ENCODE measurements around the gene APOBEC4. TPM values are rescaled to one million over a fixed set of nuclear protein-coding genes. Genes with fewer than 3 reads are reported as not detected.
A peak's percentile ranks its signal among the peaks of the same experiment; 100 is the strongest.

APOBEC4 gene
- total RNA-seq, 2 donors from 2014 or later = not detected

DNA sequence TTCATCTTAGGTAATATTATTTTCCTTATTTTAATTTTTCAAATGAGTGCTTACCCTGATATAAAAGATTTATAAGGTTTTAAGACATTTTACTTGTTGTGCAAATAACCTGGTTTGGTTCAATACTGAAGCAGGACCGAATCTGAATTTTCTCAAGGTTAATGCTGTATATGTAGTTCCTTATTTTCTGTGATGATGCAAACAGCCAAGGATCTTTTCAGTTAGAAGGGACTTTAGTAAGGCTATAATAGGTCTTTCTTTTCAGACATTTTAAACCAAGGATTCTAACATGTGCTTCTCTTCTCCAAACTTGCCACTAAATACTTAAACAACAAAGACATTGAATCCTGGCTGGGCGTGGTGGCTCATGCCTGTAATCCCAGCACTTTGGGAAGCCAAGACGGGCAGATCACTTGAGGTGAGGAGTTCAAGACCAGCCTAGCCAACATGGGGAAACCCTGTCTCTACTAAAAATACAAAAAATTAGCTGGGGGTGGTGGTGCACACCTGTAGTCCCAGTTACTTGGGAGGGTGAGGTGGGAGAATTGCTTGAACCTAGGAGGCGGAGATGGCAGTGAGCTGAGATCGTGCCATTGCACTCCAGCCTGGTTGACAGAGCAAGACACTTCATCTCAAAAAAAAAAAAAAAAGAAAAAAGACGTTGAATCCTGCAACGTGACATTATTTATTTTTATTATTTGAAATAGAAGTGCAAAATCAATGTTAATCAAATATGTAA lies 14.3 kb downstream of the APOBEC4 start:
- no peaks in the 10 kb centered on the region for H3K9me3 ChIP-seq
- H3K4me3 ChIP-seq = no peak overlapping the region
- no peaks in the 10 kb centered on the region for H3K27me3 ChIP-seq (replicated peaks; ENCODE audit: insufficient read depth)
- ATAC-seq (ENCODE audit: insufficient number of reproducible peaks, low FRiP score, low read depth) = no peak
- H3K4me1 ChIP-seq (ENCODE audit: control insufficient read depth in 1 of 2, low read depth in 2 of 2) = peaks cover 3 to 11% of the 10 kb centered on the region in 2 donors
- H3K27ac ChIP-seq = no peak overlapping the region
- no peak for DNase-seq (ENCODE audit: low spot score)
- TF ChIP-seq CTCF (IDR thresholded peaks at IDR 0.05) = no peak
- no peaks in the 10 kb centered on the region for H3K36me3 ChIP-seq

DNA sequence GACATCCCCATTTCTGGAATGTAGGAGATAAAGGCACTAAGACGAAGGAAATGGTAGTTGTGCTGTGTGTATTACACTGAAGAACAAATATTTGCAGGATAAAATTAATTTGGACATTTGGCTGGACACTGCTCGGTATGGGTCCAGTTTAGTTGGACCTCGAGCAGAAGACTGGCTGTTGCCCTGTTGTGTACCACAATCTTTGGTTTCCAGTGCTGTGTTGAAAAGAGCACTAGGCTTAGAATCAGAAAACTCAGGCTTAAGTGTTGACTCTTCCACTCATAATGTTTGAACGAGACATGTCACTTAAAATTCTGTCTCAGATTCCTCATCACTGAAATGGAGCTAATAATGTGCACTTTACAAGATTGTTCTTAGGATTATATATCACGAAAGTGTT lies 16.3 kb downstream of the APOBEC4 start:
- ATAC-seq (ENCODE audit: insufficient number of reproducible peaks, low FRiP score, low read depth) (no peak), DNase-seq (ENCODE audit: low spot score) (no peak)
- Histone ChIP-seq H3K9me3 (no peaks in the 10 kb centered on the region), H3K27ac (peak overlapping the region in 1 of 2 donors; percentile 66), H3K27me3 (replicated peaks; ENCODE audit: insufficient read depth) (no peaks in the 10 kb centered on the region), H3K36me3 (no peaks in the 10 kb centered on the region), H3K4me1 (ENCODE audit: control insufficient read depth in 1 of 2, low read depth in 2 of 2) (peaks cover 15 to 24% of the 10 kb centered on the region in 2 donors), H3K4me3 (peak overlapping the region; percentile 93)
- TF ChIP-seq CTCF (IDR thresholded peaks at IDR 0.05) = no peak

- TF ChIP-seq CTCF (IDR thresholded peaks at IDR 0.05) = no peak
- no peaks in the 10 kb centered on the region for H3K9me3 ChIP-seq
- H3K27me3 ChIP-seq (replicated peaks; ENCODE audit: insufficient read depth) = no peaks in the 10 kb centered on the region
- H3K4me3 ChIP-seq = peak overlapping the region; percentile 93
- no peaks in the 10 kb centered on the region for H3K36me3 ChIP-seq
- peak overlapping the region; percentile 66 to 97 for H3K27ac ChIP-seq
- no peak for ATAC-seq (ENCODE audit: insufficient number of reproducible peaks, low FRiP score, low read depth)
- peaks cover 16 to 26% of the 10 kb centered on the region in 2 donors for H3K4me1 ChIP-seq (ENCODE audit: control insufficient read depth in 1 of 2, low read depth in 2 of 2)
- DNase-seq (ENCODE audit: low spot score) = no peak
Measured at GRCh38 chr1:183636334-183636682, 16.8 kb downstream of the APOBEC4 start.

- Histone ChIP-seq H3K27ac (peak within 1 kb of the TSS; percentile 96 to 97), H3K4me1 (ENCODE audit: control insufficient read depth in 1 of 2, low read depth in 2 of 2) (peaks cover 22 to 31% of the 10 kb centered on the region in 2 donors), H3K9me3 (no peaks in the 10 kb centered on the region), H3K36me3 (no peaks in the 10 kb centered on the region), H3K27me3 (replicated peaks; ENCODE audit: insufficient read depth) (no peaks in the 10 kb centered on the region), H3K4me3 (peak within 1 kb of the TSS; percentile 93)
- ATAC-seq (ENCODE audit: insufficient number of reproducible peaks, low FRiP score, low read depth) (peak; percentile 87), DNase-seq (ENCODE audit: low spot score) (peak; percentile 89)
- no peak for TF ChIP-seq CTCF (IDR thresholded peaks at IDR 0.05)
Measured at GRCh38 chr1:183635606-183636333, 17.3 kb downstream of the APOBEC4 start, which contains the start of gene ARPC5. TSS of gene ARPC5 (minus strand) at chr1:183635783. CDS start at chr1:183635659, 124 bp downstream.

- TF ChIP-seq CTCF (IDR thresholded peaks at IDR 0.05) = no peak
- peak overlapping the region; percentile 93 for H3K4me3 ChIP-seq
- H3K4me1 ChIP-seq (ENCODE audit: control insufficient read depth in 1 of 2, low read depth in 2 of 2) = peaks cover 28 to 38% of the 10 kb centered on the region in 2 donors
- peak; percentile 2 for ATAC-seq (ENCODE audit: insufficient number of reproducible peaks, low FRiP score, low read depth)
- peak overlapping the region; percentile 96 to 97 for H3K27ac ChIP-seq
- no peaks in the 10 kb centered on the region for H3K9me3 ChIP-seq
- no peaks in the 10 kb centered on the region for H3K27me3 ChIP-seq (replicated peaks; ENCODE audit: insufficient read depth)
- H3K36me3 ChIP-seq = no peaks in the 10 kb centered on the region
- no peak for DNase-seq (ENCODE audit: low spot score)
Measured at GRCh38 chr1:183635099-183635605, 18.0 kb downstream of the APOBEC4 start.

Measured in thoracic aorta (tissue), 2 donors.